HFFc6 (cell line): ENCODE data around the gene ADORA3. TPM values are rescaled to one million over a fixed set of nuclear protein-coding genes. Genes with fewer than 3 reads are reported as not detected.

Experiments used
- DNase-seq: peaks from one replicate; pipeline ENCODE4 v3.0.0-alpha.2; 2018
- H3K27ac Mint-ChIP-seq: 2 replicates; pipeline ENCODE4 v1.8.0; 2020; ENCODE audit warnings: mild to moderate bottlenecking, mixed read lengths
- H3K27me3 Mint-ChIP-seq: 2 replicates; pipeline ENCODE4 v1.8.0; 2021; ENCODE audit warnings: mild to moderate bottlenecking, moderate library complexity, mixed read lengths; ENCODE audit not compliant: insufficient read depth
- H3K36me3 Mint-ChIP-seq: 2 replicates; pipeline ENCODE4 v1.8.0; 2021; ENCODE audit warnings: low read depth, mixed read lengths
- H3K4me1 Mint-ChIP-seq: 2 replicates; pipeline ENCODE4 v1.8.0; 2020; ENCODE audit warnings: low read depth, mixed read lengths
- H3K4me3 Mint-ChIP-seq: 2 replicates; pipeline ENCODE4 v1.8.0; 2020; ENCODE audit warnings: mild to moderate bottlenecking, moderate library complexity, mixed read lengths
- H3K9me3 Mint-ChIP-seq: 2 replicates; pipeline ENCODE4 v1.8.0; 2020; ENCODE audit warnings: mild to moderate bottlenecking, mixed read lengths
- total RNA-seq, 6 experiments: library from RNA; stranded (reverse); fragmentation: NEBNext Ultra II Directional; extraction: Animal tissue kit (Norgen Biotek cat#: 25700); gene quantifications; 2 replicates in 1 of 6; 3 replicates in 5 of 6; pipeline ENCODE4 v1.2.3, GENCODE V29; 2021
- TF ChIP-seq, protein P1 (sequence below): fragments of 200-600 bp; sonication (generic); IDR thresholded peaks from 2 replicates; pipeline ENCODE4 v1.5.0; 2021; ENCODE audit warnings: antibody characterized with exemption, mild to moderate bottlenecking

The ADORA3 gene
- total RNA-seq, 6 experiments from 2014 or later: not detected

DNA sequence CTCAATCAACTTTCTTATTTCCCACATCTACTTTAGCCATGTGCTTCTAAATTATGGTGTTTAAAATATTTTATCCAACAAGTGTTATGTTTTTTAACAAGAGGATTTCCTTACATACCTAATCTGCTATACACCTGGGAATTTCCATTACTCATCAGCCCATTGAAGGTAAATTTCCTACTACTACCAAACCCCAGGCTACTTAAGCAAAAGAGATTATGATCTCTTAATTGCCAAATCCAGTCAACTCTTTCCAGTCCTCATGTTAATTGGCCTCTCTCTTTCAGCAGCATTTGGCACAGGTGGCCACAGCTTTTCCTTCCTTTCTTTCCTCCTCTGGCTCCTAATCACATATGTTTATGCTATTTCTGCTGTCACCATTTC lies 34.7 kb downstream of the ADORA3 start:
- no peak overlapping the region for H3K27ac Mint-ChIP-seq
- no peaks in the 10 kb centered on the region for H3K4me1 Mint-ChIP-seq
- no peak for DNase-seq
- TF ChIP-seq, protein P1, sequence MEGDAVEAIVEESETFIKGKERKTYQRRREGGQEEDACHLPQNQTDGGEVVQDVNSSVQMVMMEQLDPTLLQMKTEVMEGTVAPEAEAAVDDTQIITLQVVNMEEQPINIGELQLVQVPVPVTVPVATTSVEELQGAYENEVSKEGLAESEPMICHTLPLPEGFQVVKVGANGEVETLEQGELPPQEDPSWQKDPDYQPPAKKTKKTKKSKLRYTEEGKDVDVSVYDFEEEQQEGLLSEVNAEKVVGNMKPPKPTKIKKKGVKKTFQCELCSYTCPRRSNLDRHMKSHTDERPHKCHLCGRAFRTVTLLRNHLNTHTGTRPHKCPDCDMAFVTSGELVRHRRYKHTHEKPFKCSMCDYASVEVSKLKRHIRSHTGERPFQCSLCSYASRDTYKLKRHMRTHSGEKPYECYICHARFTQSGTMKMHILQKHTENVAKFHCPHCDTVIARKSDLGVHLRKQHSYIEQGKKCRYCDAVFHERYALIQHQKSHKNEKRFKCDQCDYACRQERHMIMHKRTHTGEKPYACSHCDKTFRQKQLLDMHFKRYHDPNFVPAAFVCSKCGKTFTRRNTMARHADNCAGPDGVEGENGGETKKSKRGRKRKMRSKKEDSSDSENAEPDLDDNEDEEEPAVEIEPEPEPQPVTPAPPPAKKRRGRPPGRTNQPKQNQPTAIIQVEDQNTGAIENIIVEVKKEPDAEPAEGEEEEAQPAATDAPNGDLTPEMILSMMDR: no peak
- H3K4me3 Mint-ChIP-seq: no peak overlapping the region
- no peaks in the 10 kb centered on the region for H3K9me3 Mint-ChIP-seq
- H3K36me3 Mint-ChIP-seq: no peaks in the 10 kb centered on the region
- no peaks in the 10 kb centered on the region for H3K27me3 Mint-ChIP-seq

DNA sequence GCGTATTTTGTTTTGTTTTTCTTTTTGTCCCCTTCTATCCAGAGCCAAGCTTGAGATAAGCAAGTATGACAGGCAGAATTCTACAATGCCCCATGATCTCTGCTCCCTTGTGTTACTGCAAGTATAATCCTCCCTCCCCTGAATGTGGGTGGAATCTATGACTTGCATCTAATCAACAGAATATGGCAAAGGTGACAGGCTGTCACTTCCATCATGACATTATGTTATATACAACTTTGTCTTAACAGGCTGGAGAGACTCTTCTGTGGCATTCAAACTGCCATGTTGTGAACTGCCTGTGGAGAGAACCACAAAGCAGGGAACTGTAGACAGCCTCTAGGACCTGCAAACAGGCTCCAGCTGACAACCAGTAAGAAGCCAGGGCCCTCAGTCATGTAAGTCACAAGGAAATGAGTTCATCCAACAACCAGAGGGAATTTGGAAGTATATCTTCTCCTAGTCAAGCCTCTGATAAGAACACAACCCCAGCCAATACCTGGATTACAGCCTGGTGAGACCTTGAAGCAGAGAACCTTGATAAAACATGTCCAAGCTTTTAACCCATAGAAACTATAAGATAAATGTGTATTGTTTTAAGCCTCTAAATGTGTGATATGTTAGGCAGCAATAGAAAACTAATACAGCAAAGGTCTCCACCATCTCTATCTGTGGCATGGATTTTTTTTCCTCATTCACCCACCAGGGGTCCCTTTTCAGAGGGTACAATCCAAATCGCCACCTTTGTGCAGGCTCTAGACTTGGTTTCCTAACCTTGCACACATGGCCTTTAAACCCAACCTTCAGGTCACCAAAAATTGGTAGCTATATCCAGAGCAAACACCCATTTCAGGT lies 35.3 kb downstream of the ADORA3 start:
- Mint-ChIP-seq H3K27ac (no peak overlapping the region), H3K9me3 (no peaks in the 10 kb centered on the region), H3K4me1 (peaks cover 5% of the 10 kb centered on the region), H3K27me3 (no peaks in the 10 kb centered on the region), H3K4me3 (no peak overlapping the region), H3K36me3 (no peaks in the 10 kb centered on the region)
- DNase-seq: no peak
- TF ChIP-seq, protein P1: peak; percentile 33; the same call in 1 of the 2 replicates

DNA sequence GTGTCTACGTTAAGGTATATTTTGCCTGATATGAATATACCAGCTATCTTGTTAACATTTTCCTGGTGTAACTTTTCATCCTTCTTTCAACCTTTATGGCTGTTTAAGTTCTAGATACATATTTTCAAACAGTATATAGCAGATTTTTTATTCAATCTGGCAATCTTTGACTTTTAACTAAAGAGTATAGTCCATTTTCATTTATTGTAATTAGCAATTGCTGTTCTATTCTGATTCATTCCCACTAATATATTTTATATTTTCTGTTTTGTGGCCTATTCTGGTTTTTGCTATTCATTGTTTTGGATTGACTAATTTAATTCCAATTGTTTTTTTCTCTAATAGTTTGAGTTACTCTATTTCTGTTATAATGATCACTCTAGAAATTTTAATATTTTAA lies 37.0 kb downstream of the ADORA3 start:
- H3K27ac Mint-ChIP-seq: no peak overlapping the region
- no peaks in the 10 kb centered on the region for H3K9me3 Mint-ChIP-seq
- peaks cover 11% of the 10 kb centered on the region for H3K4me1 Mint-ChIP-seq
- DNase-seq: no peak
- no peaks in the 10 kb centered on the region for H3K36me3 Mint-ChIP-seq
- H3K4me3 Mint-ChIP-seq: no peak overlapping the region
- no peaks in the 10 kb centered on the region for H3K27me3 Mint-ChIP-seq
- TF ChIP-seq, protein P1: no peak

DNA sequence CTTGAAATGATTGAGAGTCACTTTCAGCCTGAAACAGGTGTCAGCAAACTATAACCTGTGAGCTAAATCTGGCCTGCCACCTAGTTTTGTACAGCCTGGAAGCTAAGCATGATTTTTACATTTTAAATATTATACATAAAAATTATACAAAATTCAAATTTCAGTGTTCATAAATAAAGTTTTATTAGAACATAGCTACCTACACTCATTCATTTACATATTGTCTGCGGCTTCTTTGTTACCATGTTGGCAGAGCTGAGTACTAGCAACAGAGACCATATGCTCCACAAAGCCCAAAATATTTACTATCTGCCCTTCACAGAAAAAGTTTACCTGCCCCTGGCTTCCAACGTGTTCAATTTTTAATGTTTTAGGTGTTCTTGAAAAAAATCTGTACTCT lies 37.7 kb downstream of the ADORA3 start:
- no peaks in the 10 kb centered on the region for H3K36me3 Mint-ChIP-seq
- no peaks in the 10 kb centered on the region for H3K9me3 Mint-ChIP-seq
- peaks cover 11% of the 10 kb centered on the region for H3K4me1 Mint-ChIP-seq
- TF ChIP-seq, protein P1: no peak
- no peaks in the 10 kb centered on the region for H3K27me3 Mint-ChIP-seq
- H3K4me3 Mint-ChIP-seq: no peak overlapping the region
- no peak for DNase-seq
- no peak overlapping the region for H3K27ac Mint-ChIP-seq

DNA sequence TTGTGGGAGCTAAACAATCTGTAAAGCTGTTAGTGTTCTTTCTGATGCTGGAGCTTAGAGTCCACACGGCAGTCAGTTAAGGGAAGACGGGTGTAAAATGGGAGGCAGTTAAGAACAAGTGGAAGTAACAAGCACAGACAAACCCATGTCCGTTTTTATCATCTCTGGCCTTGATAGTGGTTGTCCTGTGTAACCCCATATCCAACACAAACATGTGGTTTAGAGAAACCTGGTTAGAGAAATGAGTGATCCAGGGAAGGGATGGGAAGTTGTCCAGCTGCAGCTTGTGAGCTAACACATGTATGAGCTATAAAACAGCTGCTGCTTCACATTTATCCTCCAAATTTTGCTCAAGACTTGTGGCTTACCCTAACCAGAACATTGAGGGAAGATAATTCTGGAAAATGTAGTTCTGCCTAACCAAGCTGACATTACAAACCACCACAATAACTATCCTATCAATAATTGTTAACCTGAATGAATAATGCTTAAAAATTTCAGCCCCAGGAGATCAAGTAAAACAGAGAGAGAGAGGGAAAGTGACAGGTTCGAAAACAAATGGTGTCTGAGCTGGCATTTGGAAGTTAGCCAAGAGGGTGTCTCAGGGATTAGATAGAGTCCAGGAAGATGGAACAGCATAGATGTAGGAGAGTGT lies 40.3 kb downstream of the ADORA3 start:
- H3K9me3 Mint-ChIP-seq: no peaks in the 10 kb centered on the region
- TF ChIP-seq, protein P1: no peak
- no peak overlapping the region; the same call in 1 of the 2 replicates for H3K27ac Mint-ChIP-seq
- H3K4me1 Mint-ChIP-seq: peaks cover 11% of the 10 kb centered on the region
- H3K27me3 Mint-ChIP-seq: no peaks in the 10 kb centered on the region
- DNase-seq: no peak
- H3K36me3 Mint-ChIP-seq: peaks cover 2% of the 10 kb centered on the region; the same call in 1 of the 2 replicates
- no peak overlapping the region for H3K4me3 Mint-ChIP-seq
